Lower lobe of right lung (tissue), 2 donors: ENCODE data around the gene ARHGAP28. TPM values are rescaled to one million over a fixed set of nuclear protein-coding genes. Genes with fewer than 3 reads are reported as not detected.
"Not testable (repeated sequence)": the region's sequence is repeated elsewhere in the genome, so short reads cannot be mapped to it uniquely, and the experiment has no call there.

Experiments
- ATAC-seq, 2 donors: fragments of 200-7000 bp; cut with Tn5 transposase; one replicate each; pipeline ENCODE4 v1.9.1; 2020 to 2022; ENCODE audit warnings: mild to moderate bottlenecking in 2 of 2, moderate library complexity in 2 of 2
- DNase-seq: peaks from one replicate; pipeline ENCODE4 v3.0.0-alpha.2; 2020
- H3K27ac ChIP-seq: fragments of 200-600 bp; one replicate; pipeline ENCODE4 v1.8.0; 2022
- H3K27me3 ChIP-seq: fragments of 200-600 bp; one replicate; pipeline ENCODE4 v1.8.0; 2022; ENCODE audit warnings: low read depth
- H3K36me3 ChIP-seq: fragments of 200-600 bp; one replicate; pipeline ENCODE4 v1.8.0; 2022; ENCODE audit warnings: mild to moderate bottlenecking
- H3K4me1 ChIP-seq: fragments of 200-600 bp; one replicate; pipeline ENCODE4 v1.8.0; 2022
- H3K4me3 ChIP-seq: fragments of 200-600 bp; one replicate; pipeline ENCODE4 v1.8.0; 2022; ENCODE audit warnings: mild to moderate bottlenecking
- H3K9me3 ChIP-seq: fragments of 200-600 bp; one replicate; pipeline ENCODE4 v1.8.0; 2022
- CTCF ChIP-seq: fragments of 200-600 bp; IDR thresholded peaks from one replicate; pipeline ENCODE4 v1.8.0; 2022; ENCODE audit warnings: antibody characterized with exemption, mild to moderate bottlenecking
- intact Hi-C: fragments of 100-400 bp; cut with DNase I; formaldehyde crosslinking; loops from one replicate; pipeline ENCODE4 v1.11.0; 2022
- total RNA-seq: library from RNA; stranded (reverse); fragmentation: NEBNext Ultra II Directional; extraction: Animal tissue kit (Norgen Biotek cat#: 25700); gene quantifications from one replicate; pipeline ENCODE4 v1.2.1, GENCODE V29; 2021
- donor health status: DM: no; HTN: yes; CAD: no; lungs with severe emphysema.

The ARHGAP28 gene
- total RNA-seq, 1 donor from 2014 or later = 13.1 TPM

- Histone ChIP-seq H3K27ac (no peak overlapping the region), H3K4me3 (no peak overlapping the region), H3K36me3 (no peaks in the 10 kb centered on the region), H3K9me3 (peaks cover 5% of the 10 kb centered on the region), H3K27me3 (no peaks in the 10 kb centered on the region), H3K4me1 (no peaks in the 10 kb centered on the region)
- intact Hi-C loops = no loop called here
- ATAC-seq (no peak), DNase-seq (no peak)
- no peak for TF ChIP-seq CTCF
These were observed 67.7 kb downstream of the ARHGAP28 start for GRCh38 chr18:6797171-6797570.

- Histone ChIP-seq H3K4me3 (no peak overlapping the region), H3K9me3 (peaks cover 14% of the 10 kb centered on the region), H3K27ac (no peak overlapping the region), H3K4me1 (no peaks in the 10 kb centered on the region), H3K36me3 (no peaks in the 10 kb centered on the region), H3K27me3 (no peaks in the 10 kb centered on the region)
- no peak for ATAC-seq
- no peak for DNase-seq
- no peak for TF ChIP-seq CTCF
- intact Hi-C loops = no loop called here
These were observed 69.4 kb downstream of the ARHGAP28 start for GRCh38 chr18:6798896-6799295.

- intact Hi-C loops = not testable (repeated sequence)
These were observed 70.8 kb downstream of the ARHGAP28 start for GRCh38 chr18:6800309-6800708.

GRCh38 chr18:6807515-6808257, 78.2 kb downstream of the ARHGAP28 start:
- Histone ChIP-seq H3K27ac (no peak overlapping the region), H3K9me3 (peaks cover 4% of the 10 kb centered on the region), H3K4me1 (no peaks in the 10 kb centered on the region), H3K36me3 (no peaks in the 10 kb centered on the region), H3K4me3 (no peak overlapping the region), H3K27me3 (no peaks in the 10 kb centered on the region)
- ATAC-seq = no peak
- TF ChIP-seq CTCF = no peak
- intact Hi-C loops = no loop called here
- DNase-seq = no peak

More at GRCh38 chr18:6800309-6800708, 70.8 kb downstream of the ARHGAP28 start:
- H3K27me3 ChIP-seq, H3K4me1 ChIP-seq, DNase-seq, H3K4me3 ChIP-seq, H3K27ac ChIP-seq, H3K36me3 ChIP-seq, ATAC-seq: not testable (repeated sequence)
- peaks cover 14% of the 10 kb centered on the region for H3K9me3 ChIP-seq

GRCh38 chr18:6810191-6810590, 80.7 kb downstream of the ARHGAP28 start:
- no peak for TF ChIP-seq CTCF
- Histone ChIP-seq H3K36me3 (no peaks in the 10 kb centered on the region), H3K27ac (no peak overlapping the region), H3K4me3 (no peak overlapping the region), H3K4me1 (no peaks in the 10 kb centered on the region), H3K27me3 (no peaks in the 10 kb centered on the region), H3K9me3 (no peaks in the 10 kb centered on the region)
- ATAC-seq = no peak
- intact Hi-C loops = no loop called here
- DNase-seq = no peak

GRCh38 chr18:6811816-6812215, 82.3 kb downstream of the ARHGAP28 start:
- Histone ChIP-seq H3K36me3 (no peaks in the 10 kb centered on the region), H3K9me3 (no peaks in the 10 kb centered on the region), H3K4me3 (no peak overlapping the region), H3K27ac (no peak overlapping the region), H3K4me1 (no peaks in the 10 kb centered on the region), H3K27me3 (no peaks in the 10 kb centered on the region)
- TF ChIP-seq CTCF = no peak
- DNase-seq (no peak), ATAC-seq (no peak)
- intact Hi-C loops = no loop called here
